ENCODE data around the gene HELQ. TPM values are rescaled to one million over a fixed set of nuclear protein-coding genes. Genes with fewer than 3 reads are reported as not detected.
A peak's percentile ranks its signal among the peaks of the same experiment; 100 is the strongest.

The HELQ gene
- total and polyA plus RNA-seq, 9 of the 15 experiments (the other 6 are each of a cell fraction or from before 2014, with no cell fraction given), result 3.5 to 15.2 (median 11.9) TPM

DNA sequence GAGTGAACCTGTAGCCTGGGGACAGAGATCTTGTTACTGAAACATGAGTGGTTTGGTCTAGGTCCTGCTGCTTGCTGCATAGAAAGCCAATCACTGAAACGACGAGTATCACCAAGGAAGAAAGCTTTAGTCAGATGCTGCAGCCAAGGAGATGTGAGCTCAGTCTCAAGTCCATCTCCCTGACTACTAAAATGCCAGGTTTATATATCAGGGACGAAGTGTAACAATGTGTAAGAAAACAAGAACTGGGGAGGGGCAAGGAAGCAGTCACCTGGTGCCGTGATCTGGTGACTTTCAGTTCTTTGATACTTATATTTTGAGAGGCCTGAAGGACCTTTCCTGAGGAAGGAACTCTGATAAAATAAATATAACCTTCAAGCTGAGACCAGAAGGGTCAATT is 48.9 kb upstream of the HELQ start:
- in situ Hi-C loops (cut with MboI), result loop anchor here (25.0 kb wide), 1 partner anchor 1008 kb away; no protein-coding TSS in a partner anchor

More for the DNA sequence above, 48.9 kb upstream of the HELQ start:
- Histone ChIP-seq H3K4me2 (ENCODE audit: insufficient read depth, low read length) (no peak overlapping the region), H2AFZ (ENCODE audit: low read depth, low read length) (peak overlapping the region; percentile 34), H4K20me1 (replicated peaks; ENCODE audit: control insufficient read depth, insufficient read depth, low read length) (no peaks in the 10 kb centered on the region), H3K4me3 (no peak overlapping the region), H3K27me3 (ENCODE audit: control insufficient read depth in 2 of 2, insufficient read depth in 2 of 2, low read length in 2 of 2) (no peaks in the 10 kb centered on the region), H3K9ac (ENCODE audit: insufficient read depth in 1 of 2, low read depth in 2 of 2, low read length in 2 of 2) (no peak overlapping the region), H3K9me3 (replicated peaks; ENCODE audit: control insufficient read depth, insufficient read depth, low read depth, low read length) (no peaks in the 10 kb centered on the region), H3K9me1 (ENCODE audit: control insufficient read depth, insufficient read depth, low read length) (no peaks in the 10 kb centered on the region), H3K27ac (ENCODE audit: extremely low read depth, low read depth, low read length) (no peak overlapping the region), H3K36me3 (ENCODE audit: control insufficient read depth, insufficient read depth, low read length) (no peaks in the 10 kb centered on the region), H3K4me1 (replicated peaks in 1 of 2; ENCODE audit: control insufficient read depth in 2 of 2, insufficient read depth in 2 of 2, low read length in 2 of 2) (no peaks in the 10 kb centered on the region; a peak in 2 of 5 replicates), H3K79me2 (ENCODE audit: control insufficient read depth, insufficient read depth, low read length) (no peaks in the 10 kb centered on the region)
- intact Hi-C loops (cut with micrococcal nuclease), result loop anchor here (10.0 kb wide), 2 partner anchors 250 to 1000 kb away; no protein-coding TSS in a partner anchor
- TF ChIP-seq ZNF764 (CRISPR knock-in tag; IDR thresholded peaks at IDR 0.05; ENCODE audit: low read depth) (no peak), SRSF7 (optimal IDR thresholded peaks at IDR 0.05; ENCODE audit: low read depth, low read length) (no peak), TOE1 (IDR thresholded peaks at IDR 0.05; ENCODE audit: borderline replicate concordance) (no peak), TOE1 (CRISPR knock-in tag; IDR thresholded peaks at IDR 0.05; ENCODE audit: borderline replicate concordance, low read depth) (no peak)
- TF ChIP-seq, protein P1, sequence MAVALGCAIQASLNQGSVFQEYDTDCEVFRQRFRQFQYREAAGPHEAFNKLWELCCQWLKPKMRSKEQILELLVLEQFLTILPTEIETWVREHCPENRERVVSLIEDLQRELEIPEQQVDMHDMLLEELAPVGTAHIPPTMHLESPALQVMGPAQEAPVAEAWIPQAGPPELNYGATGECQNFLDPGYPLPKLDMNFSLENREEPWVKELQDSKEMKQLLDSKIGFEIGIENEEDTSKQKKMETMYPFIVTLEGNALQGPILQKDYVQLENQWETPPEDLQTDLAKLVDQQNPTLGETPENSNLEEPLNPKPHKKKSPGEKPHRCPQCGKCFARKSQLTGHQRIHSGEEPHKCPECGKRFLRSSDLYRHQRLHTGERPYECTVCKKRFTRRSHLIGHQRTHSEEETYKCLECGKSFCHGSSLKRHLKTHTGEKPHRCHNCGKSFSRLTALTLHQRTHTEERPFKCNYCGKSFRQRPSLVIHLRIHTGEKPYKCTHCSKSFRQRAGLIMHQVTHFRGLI (CRISPR knock-in tag; IDR thresholded peaks at IDR 0.05), result no peak
- TF ChIP-seq, protein P2, sequence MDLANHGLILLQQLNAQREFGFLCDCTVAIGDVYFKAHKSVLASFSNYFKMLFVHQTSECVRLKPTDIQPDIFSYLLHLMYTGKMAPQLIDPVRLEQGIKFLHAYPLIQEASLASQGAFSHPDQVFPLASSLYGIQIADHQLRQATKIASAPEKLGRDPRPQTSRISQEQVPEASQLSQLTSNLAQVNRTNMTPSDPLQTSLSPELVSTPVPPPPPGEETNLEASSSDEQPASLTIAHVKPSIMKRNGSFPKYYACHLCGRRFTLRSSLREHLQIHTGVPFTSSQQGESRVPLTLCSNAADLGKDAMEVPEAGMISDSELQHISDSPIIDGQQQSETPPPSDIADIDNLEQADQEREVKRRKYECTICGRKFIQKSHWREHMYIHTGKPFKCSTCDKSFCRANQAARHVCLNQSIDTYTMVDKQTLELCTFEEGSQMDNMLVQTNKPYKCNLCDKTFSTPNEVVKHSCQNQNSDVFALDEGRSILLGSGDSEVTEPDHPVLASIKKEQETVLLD (IDR thresholded peaks at IDR 0.05), result no peak
- ATAC-seq, result no peak
- FAIRE-seq, result no peak
- POLR2A ChIA-PET, result no interaction called here
- WGBS (ENCODE audit: insufficient coverage, low coverage, missing lambda C conversion rate), result 59% methylated on average over 4 of the region's 4 CpGs
- BruUV-seq (replicated peaks), result no TSS peak
- no peak for DNase-seq (ENCODE audit: extremely low read depth in 1 of 4, low spot score in 3 of 4)
- CTCF ChIA-PET (ENCODE audit: low intra/inter-chr PET ratio), result interaction anchor here (0.6 kb wide), 1 partner anchor 130 kb away, joined by 6 read pairs; no protein-coding TSS in a partner anchor

All from K562 (cell line).